Measurements from ENCODE around the gene CPVL. TPM values are rescaled to one million over a fixed set of nuclear protein-coding genes. Genes with fewer than 3 reads are reported as not detected.

The CPVL gene
- total RNA-seq, 1 experiment from 2014 or later = 72.3 TPM

- Histone ChIP-seq H3K4me1 (ENCODE audit: insufficient read depth, low read length, poor library complexity, severe bottlenecking) (peaks cover 24% of the 10 kb centered on the region), H3K9me3 (ENCODE audit: low read depth, low read length, poor library complexity, severe bottlenecking) (peaks cover 4% of the 10 kb centered on the region), H3K36me3 (ENCODE audit: insufficient read depth, low read length, poor library complexity, severe bottlenecking) (no peaks in the 10 kb centered on the region), H3K27ac (ENCODE audit: low read depth, low read length, poor library complexity, severe bottlenecking) (no peak overlapping the region), H3K4me3 (ENCODE audit: low read depth, low read length, poor library complexity, severe bottlenecking) (no peak overlapping the region), H3K27me3 (replicated peaks; ENCODE audit: insufficient read depth, low read depth, low read length, poor library complexity) (no peaks in the 10 kb centered on the region)
- intact Hi-C loops (cut with micrococcal nuclease; ENCODE audit: unreplicated experiment) = no loop called here
- no peak for TF ChIP-seq CTCF (conservative IDR thresholded peaks at IDR 0.05; ENCODE audit: low read depth, low read length)
- no peak for TF ChIP-seq EZH2 (IDR thresholded peaks at IDR 0.05; ENCODE audit: borderline replicate concordance, low read depth, low read length, poor library complexity, severe bottlenecking)
- ChIA-PET POLR2A (ENCODE audit: low non-redundant PET) (no interaction called here), CTCF (no interaction called here)
- BruUV-seq (replicated peaks) = no TSS peak
- no peak for DNase-seq (ENCODE audit: low spot score)
These were observed 13.7 kb upstream of the CPVL start for GRCh38 chr7:29160080-29160479.

GRCh38 chr7:29158795-29159423, 12.6 kb upstream of the CPVL start:
- TF ChIP-seq EZH2 (IDR thresholded peaks at IDR 0.05; ENCODE audit: borderline replicate concordance, low read depth, low read length, poor library complexity, severe bottlenecking) = no peak
- TF ChIP-seq CTCF (conservative IDR thresholded peaks at IDR 0.05; ENCODE audit: low read depth, low read length) = no peak
- no peak for DNase-seq (ENCODE audit: low spot score)
- no peak overlapping the region for H3K27ac ChIP-seq (ENCODE audit: low read depth, low read length, poor library complexity, severe bottlenecking)
- ChIA-PET POLR2A (ENCODE audit: low non-redundant PET) (no interaction called here), CTCF (no interaction called here)
- H3K9me3 ChIP-seq (ENCODE audit: low read depth, low read length, poor library complexity, severe bottlenecking) = no peaks in the 10 kb centered on the region
- intact Hi-C loops (cut with micrococcal nuclease; ENCODE audit: unreplicated experiment) = no loop called here
- peaks cover 24% of the 10 kb centered on the region for H3K4me1 ChIP-seq (ENCODE audit: insufficient read depth, low read length, poor library complexity, severe bottlenecking)
- H3K4me3 ChIP-seq (ENCODE audit: low read depth, low read length, poor library complexity, severe bottlenecking) = no peak overlapping the region
- H3K27me3 ChIP-seq (replicated peaks; ENCODE audit: insufficient read depth, low read depth, low read length, poor library complexity) = no peaks in the 10 kb centered on the region
- H3K36me3 ChIP-seq (ENCODE audit: insufficient read depth, low read length, poor library complexity, severe bottlenecking) = no peaks in the 10 kb centered on the region
- no TSS peak for BruUV-seq (replicated peaks)

GRCh38 chr7:29156907-29157452, 10.6 kb upstream of the CPVL start:
- ChIA-PET CTCF (no interaction called here), POLR2A (ENCODE audit: low non-redundant PET) (no interaction called here)
- Histone ChIP-seq H3K4me1 (ENCODE audit: insufficient read depth, low read length, poor library complexity, severe bottlenecking) (peaks cover 24% of the 10 kb centered on the region), H3K4me3 (ENCODE audit: low read depth, low read length, poor library complexity, severe bottlenecking) (no peak overlapping the region), H3K27ac (ENCODE audit: low read depth, low read length, poor library complexity, severe bottlenecking) (no peak overlapping the region), H3K36me3 (ENCODE audit: insufficient read depth, low read length, poor library complexity, severe bottlenecking) (no peaks in the 10 kb centered on the region), H3K27me3 (replicated peaks; ENCODE audit: insufficient read depth, low read depth, low read length, poor library complexity) (no peaks in the 10 kb centered on the region), H3K9me3 (ENCODE audit: low read depth, low read length, poor library complexity, severe bottlenecking) (no peaks in the 10 kb centered on the region)
- intact Hi-C loops (cut with micrococcal nuclease; ENCODE audit: unreplicated experiment) = no loop called here
- no TSS peak for BruUV-seq (replicated peaks)
- peak; percentile 37 for DNase-seq (ENCODE audit: low spot score)
- no peak for TF ChIP-seq EZH2 (IDR thresholded peaks at IDR 0.05; ENCODE audit: borderline replicate concordance, low read depth, low read length, poor library complexity, severe bottlenecking)
- TF ChIP-seq CTCF (conservative IDR thresholded peaks at IDR 0.05; ENCODE audit: low read depth, low read length) = no peak
